ENCODE measurements around the gene ALDOA. TPM values are rescaled to one million over a fixed set of nuclear protein-coding genes. Genes with fewer than 3 reads are reported as not detected.
A peak's percentile ranks its signal among the peaks of the same experiment; 100 is the strongest.

ALDOA gene
- total RNA-seq, 1 experiment from 2014 or later, result 1,553 TPM

- no peaks in the 10 kb centered on the region for H3K36me3 ChIP-seq (replicated peaks; ENCODE audit: control insufficient read depth, insufficient read depth, low read length)
- DNase-seq, result peak; percentile 39
- H3K4me3 ChIP-seq (ENCODE audit: insufficient read depth, low read depth, low read length), result no peak overlapping the region
- H3K27me3 ChIP-seq (ENCODE audit: control insufficient read depth, insufficient read depth, low read length), result no peaks in the 10 kb centered on the region
Measured at GRCh38 chr16:30054451-30054850, 11.1 kb upstream of the ALDOA start.

- DNase-seq, result peak; percentile 90
Measured at GRCh38 chr16:30054959-30055553, 10.5 kb upstream of the ALDOA start.

GRCh38 chr16:30060346-30060745 lies 5.2 kb upstream of the ALDOA start:
- H3K4me3 ChIP-seq (ENCODE audit: insufficient read depth, low read depth, low read length), result no peak overlapping the region
- H3K27me3 ChIP-seq (ENCODE audit: control insufficient read depth, insufficient read depth, low read length), result no peaks in the 10 kb centered on the region
- H3K36me3 ChIP-seq (replicated peaks; ENCODE audit: control insufficient read depth, insufficient read depth, low read length), result no peaks in the 10 kb centered on the region
- no peak for DNase-seq

More at GRCh38 chr16:30054959-30055553, 10.5 kb upstream of the ALDOA start:
- H3K27me3 ChIP-seq (ENCODE audit: control insufficient read depth, insufficient read depth, low read length), result no peaks in the 10 kb centered on the region
- H3K36me3 ChIP-seq (replicated peaks; ENCODE audit: control insufficient read depth, insufficient read depth, low read length), result no peaks in the 10 kb centered on the region
- H3K4me3 ChIP-seq (ENCODE audit: insufficient read depth, low read depth, low read length), result no peak overlapping the region

GRCh38 chr16:30060836-30061554 lies 4.6 kb upstream of the ALDOA start:
- Histone ChIP-seq H3K27me3 (ENCODE audit: control insufficient read depth, insufficient read depth, low read length) (no peaks in the 10 kb centered on the region), H3K36me3 (replicated peaks; ENCODE audit: control insufficient read depth, insufficient read depth, low read length) (no peaks in the 10 kb centered on the region), H3K4me3 (ENCODE audit: insufficient read depth, low read depth, low read length) (no peak overlapping the region)
- DNase-seq, result no peak

GRCh38 chr16:30063278-30063892 lies 2.2 kb upstream of the ALDOA start:
- peak; percentile 4 for DNase-seq
- peaks cover 12% of the 10 kb centered on the region for H3K36me3 ChIP-seq (replicated peaks; ENCODE audit: control insufficient read depth, insufficient read depth, low read length)
- peak overlapping the region; percentile 99 for H3K4me3 ChIP-seq (ENCODE audit: insufficient read depth, low read depth, low read length)
- H3K27me3 ChIP-seq (ENCODE audit: control insufficient read depth, insufficient read depth, low read length), result no peaks in the 10 kb centered on the region

GRCh38 chr16:30063893-30064728 lies 1.4 kb upstream of the ALDOA start:
- H3K36me3 ChIP-seq (replicated peaks; ENCODE audit: control insufficient read depth, insufficient read depth, low read length), result peaks cover 19% of the 10 kb centered on the region
- peak; percentile 88 for DNase-seq
- no peaks in the 10 kb centered on the region for H3K27me3 ChIP-seq (ENCODE audit: control insufficient read depth, insufficient read depth, low read length)
- peak overlapping the region; percentile 99 for H3K4me3 ChIP-seq (ENCODE audit: insufficient read depth, low read depth, low read length)

GRCh38 chr16:30064729-30065101 lies 845 bp upstream of the ALDOA start:
- Histone ChIP-seq H3K27me3 (ENCODE audit: control insufficient read depth, insufficient read depth, low read length) (no peaks in the 10 kb centered on the region), H3K36me3 (replicated peaks; ENCODE audit: control insufficient read depth, insufficient read depth, low read length) (peaks cover 25% of the 10 kb centered on the region), H3K4me3 (ENCODE audit: insufficient read depth, low read depth, low read length) (peak overlapping the region; percentile 99)
- no peak for DNase-seq

- H3K4me3 ChIP-seq (ENCODE audit: insufficient read depth, low read depth, low read length), result peak overlapping the region; percentile 99
- no peak for DNase-seq
- peaks cover 33% of the 10 kb centered on the region for H3K36me3 ChIP-seq (replicated peaks; ENCODE audit: control insufficient read depth, insufficient read depth, low read length)
- H3K27me3 ChIP-seq (ENCODE audit: control insufficient read depth, insufficient read depth, low read length), result no peaks in the 10 kb centered on the region
Measured at GRCh38 chr16:30065943-30066760, 592 bp downstream of the ALDOA start.

- H3K36me3 ChIP-seq (replicated peaks; ENCODE audit: control insufficient read depth, insufficient read depth, low read length), result peaks cover 33% of the 10 kb centered on the region
- DNase-seq, result no peak
- H3K4me3 ChIP-seq (ENCODE audit: insufficient read depth, low read depth, low read length), result peak overlapping the region; percentile 99
- no peaks in the 10 kb centered on the region for H3K27me3 ChIP-seq (ENCODE audit: control insufficient read depth, insufficient read depth, low read length)
Measured at GRCh38 chr16:30066761-30067583, 1.4 kb downstream of the ALDOA start.

- Histone ChIP-seq H3K36me3 (replicated peaks; ENCODE audit: control insufficient read depth, insufficient read depth, low read length) (peaks cover 33% of the 10 kb centered on the region), H3K27me3 (ENCODE audit: control insufficient read depth, insufficient read depth, low read length) (no peaks in the 10 kb centered on the region)
Measured at GRCh38 chr16:30067584-30067916, 2.0 kb downstream of the ALDOA start.

GRCh38 chr16:30068333-30068732 lies 2.8 kb downstream of the ALDOA start:
- Histone ChIP-seq H3K36me3 (replicated peaks; ENCODE audit: control insufficient read depth, insufficient read depth, low read length) (peaks cover 33% of the 10 kb centered on the region), H3K4me3 (ENCODE audit: insufficient read depth, low read depth, low read length) (no peak overlapping the region), H3K27me3 (ENCODE audit: control insufficient read depth, insufficient read depth, low read length) (no peaks in the 10 kb centered on the region)
- DNase-seq, result no peak

More at GRCh38 chr16:30067584-30067916, 2.0 kb downstream of the ALDOA start:
- no peak overlapping the region for H3K4me3 ChIP-seq (ENCODE audit: insufficient read depth, low read depth, low read length)
- no peak for DNase-seq

GRCh38 chr16:30068750-30069610 lies 3.4 kb downstream of the ALDOA start:
- Histone ChIP-seq H3K27me3 (ENCODE audit: control insufficient read depth, insufficient read depth, low read length) (no peaks in the 10 kb centered on the region), H3K36me3 (replicated peaks; ENCODE audit: control insufficient read depth, insufficient read depth, low read length) (peaks cover 33% of the 10 kb centered on the region), H3K4me3 (ENCODE audit: insufficient read depth, low read depth, low read length) (no peak overlapping the region)
- no peak for DNase-seq

Data from H7 (cell line).